H1 (cell line): ENCODE data around the gene GPR162. TPM values are rescaled to one million over a fixed set of nuclear protein-coding genes. Genes with fewer than 3 reads are reported as not detected.

Experiments
- CTCF ChIA-PET: fragments of 300-600 bp; sonication (Branson Sonifier 250); formaldehyde crosslinking; loops from one replicate; lab custom pipeline; 2021; ENCODE audit not compliant: partially characterized antibody; lab: Charles Lee
- POLR2A ChIA-PET: fragments of 300-600 bp; sonication (Branson Sonifier 250); formaldehyde crosslinking; loops from one replicate; lab custom pipeline; 2021; ENCODE audit warnings: inconsistent platforms; ENCODE audit not compliant: partially characterized antibody; lab: Charles Lee
- DNase-seq, 2 experiments: peaks; one replicate each; pipeline versions ENCODE4 v3.0.0 to v3.0.0-alpha.2; 2010 to 2022; ENCODE audit warnings: low spot score in 2 of 2, low read depth in 1 of 2, mixed read lengths in 1 of 2
- FAIRE-seq: peaks from 2 replicates; lab custom pipeline; 2011; peaks lifted over from hg19 to GRCh38; lab: Jason Lieb, UNC
- H2AFZ ChIP-seq: 2 replicates; pipeline ENCODE4 v1.8.1; 2012; ENCODE audit warnings: low read length, inconsistent platforms
- H2AK5ac ChIP-seq: 2 replicates; pipeline ENCODE4 v1.6.1; 2013; ENCODE audit warnings: low read depth, low read length
- H2BK120ac ChIP-seq: replicated peaks from 2 replicates; pipeline ENCODE3; 2013; ENCODE audit warnings: low read depth, low read length, inconsistent platforms
- H2BK12ac ChIP-seq: 2 replicates; pipeline ENCODE4 v1.6.1; 2013; ENCODE audit warnings: low read depth, low read length
- H2BK15ac ChIP-seq: 2 replicates; pipeline ENCODE4 v1.6.1; 2013; ENCODE audit warnings: low read length
- H2BK20ac ChIP-seq: 2 replicates; pipeline ENCODE4 v1.6.1; 2013; ENCODE audit warnings: low read length
- H2BK5ac ChIP-seq: 2 replicates; pipeline ENCODE4 v1.6.1; 2013; ENCODE audit warnings: low read depth, low read length
- H3K14ac ChIP-seq: 2 replicates; pipeline ENCODE4 v1.6.1; 2013; ENCODE audit warnings: inconsistent platforms; ENCODE audit not compliant: insufficient read length
- H3K18ac ChIP-seq: 2 replicates; pipeline ENCODE4 v1.6.1; 2013; ENCODE audit warnings: low read length; ENCODE audit errors: extremely low read depth
- H3K23ac ChIP-seq: 2 replicates; pipeline ENCODE4 v1.6.1; 2013; ENCODE audit warnings: inconsistent platforms; ENCODE audit not compliant: insufficient read length
- H3K23me2 ChIP-seq: 2 replicates; pipeline ENCODE4 v1.6.1; 2013; ENCODE audit warnings: low read depth, low read length
- H3K27ac ChIP-seq: 2 replicates; pipeline ENCODE4 v1.6.1; 2011; ENCODE audit warnings: low read depth, low read length, inconsistent platforms
- H3K27me3 ChIP-seq, 4 experiments: replicated peaks in 1 of 4; 1 replicate in 1 of 4; 2 replicates in 3 of 4; pipeline versions ENCODE4 v1.6.1 to v1.8.1; 2011 to 2013; ENCODE audit warnings: low read length in 3 of 4, mild to moderate bottlenecking in 3 of 4, inconsistent platforms in 2 of 4, mixed read lengths in 2 of 4, moderate library complexity in 1 of 4; ENCODE audit not compliant: control insufficient read depth in 3 of 4, insufficient read depth in 3 of 4; ENCODE audit errors: extremely low read depth in 1 of 4
- H3K36me3 ChIP-seq, 4 experiments: 2 replicates each; pipeline versions ENCODE4 v1.6.1 to v1.8.1; 2011 to 2013; ENCODE audit warnings: mild to moderate bottlenecking in 4 of 4, low read length in 3 of 4, moderate library complexity in 2 of 4, control low read depth in 1 of 4, inconsistent platforms in 1 of 4; ENCODE audit not compliant: insufficient read depth in 4 of 4, control insufficient read depth in 2 of 4
- H3K4ac ChIP-seq: replicated peaks from 2 replicates; pipeline ENCODE3; 2013; ENCODE audit warnings: low read length, low read depth, mixed read lengths, inconsistent platforms; ENCODE audit not compliant: insufficient read length
- H3K4me1 ChIP-seq, 4 experiments: replicated peaks in 1 of 4; 1 replicate in 1 of 4; 2 replicates in 3 of 4; pipeline versions ENCODE4 v1.6.1 to v1.8.1; 2011 to 2013; ENCODE audit warnings: low read length in 3 of 4, inconsistent platforms in 2 of 4, mixed read lengths in 1 of 4; ENCODE audit not compliant: insufficient read depth in 4 of 4, control insufficient read depth in 3 of 4
- H3K4me2 ChIP-seq, 2 experiments: 2 replicates each; pipeline versions ENCODE4 v1.6.1 to v1.8.1; 2011 to 2013; ENCODE audit warnings: low read depth in 2 of 2, low read length in 2 of 2, control low read depth in 1 of 2, inconsistent platforms in 1 of 2, mild to moderate bottlenecking in 1 of 2; ENCODE audit not compliant: insufficient read depth in 1 of 2
- H3K4me3 ChIP-seq, 4 experiments: fragments of 200-600, 300-600 bp in 1 of 4; sonication (generic), shearing (Covaris generic), sonication (Bioruptor Twin) in 1 of 4; 2 replicates each; pipeline versions ENCODE4 v1.5.1 to v1.8.1; 2011 to 2016; ENCODE audit warnings: low read length in 4 of 4, low read depth in 3 of 4, control low read depth in 2 of 4, inconsistent platforms in 2 of 4, mild to moderate bottlenecking in 2 of 4, mixed read lengths in 1 of 4, moderate library complexity in 1 of 4; ENCODE audit not compliant: insufficient read depth in 2 of 4; ENCODE audit errors: extremely low read depth in 1 of 4
- H3K56ac ChIP-seq: replicated peaks from 2 replicates; pipeline ENCODE3; 2013; ENCODE audit warnings: low read depth, mild to moderate bottlenecking, mixed read lengths, low read length, inconsistent platforms; ENCODE audit not compliant: insufficient read length
- H3K79me1 ChIP-seq: 2 replicates; pipeline ENCODE4 v1.6.1; 2013; ENCODE audit warnings: low read depth, low read length, control low read depth
- H3K79me2 ChIP-seq, 2 experiments: 2 replicates each; pipeline versions ENCODE4 v1.6.1 to v1.8.1; 2012 to 2013; ENCODE audit warnings: low read length in 2 of 2, mild to moderate bottlenecking in 2 of 2, inconsistent platforms in 1 of 2; ENCODE audit not compliant: insufficient read depth in 2 of 2, control insufficient read depth in 1 of 2
- H3K9ac ChIP-seq, 4 experiments: replicated peaks in 1 of 4; 1 replicate in 1 of 4; 2 replicates in 3 of 4; pipeline versions ENCODE4 v1.6.1 to v1.8.1; 2011 to 2013; ENCODE audit warnings: low read depth in 3 of 4, low read length in 3 of 4, control low read depth in 2 of 4, mild to moderate bottlenecking in 2 of 4, moderate library complexity in 2 of 4, inconsistent platforms in 1 of 4; ENCODE audit errors: extremely low read depth in 1 of 4
- H3K9me3 ChIP-seq, 2 experiments: 2 replicates each; pipeline versions ENCODE4 v1.6.1 to v1.8.1; 2012 to 2013; ENCODE audit warnings: mild to moderate bottlenecking in 2 of 2, moderate library complexity in 2 of 2, control low read depth in 1 of 2, inconsistent platforms in 1 of 2, low read depth in 1 of 2, low read length in 1 of 2, mixed read lengths in 1 of 2; ENCODE audit not compliant: insufficient read depth in 2 of 2
- H4K20me1 ChIP-seq, 2 experiments: replicated peaks in 1 of 2; 2 replicates each; pipeline versions ENCODE3 to v1.8.1; 2011 to 2013; ENCODE audit warnings: inconsistent platforms in 2 of 2, low read length in 2 of 2, mild to moderate bottlenecking in 1 of 2; ENCODE audit not compliant: insufficient read depth in 2 of 2, control insufficient read depth in 1 of 2
- H4K5ac ChIP-seq: 2 replicates; pipeline ENCODE4 v1.6.1; 2013; ENCODE audit warnings: low read length, low read depth, mixed read lengths, inconsistent platforms; ENCODE audit not compliant: insufficient read length
- H4K8ac ChIP-seq: 2 replicates; pipeline ENCODE4 v1.8.0; 2013; ENCODE audit warnings: mild to moderate bottlenecking, moderate library complexity, low read length, inconsistent platforms; ENCODE audit not compliant: insufficient read depth; ENCODE audit errors: extremely low read depth
- H4K91ac ChIP-seq: replicated peaks from 2 replicates; pipeline ENCODE3; 2013; ENCODE audit warnings: low read length, mixed read lengths, inconsistent platforms; ENCODE audit not compliant: insufficient read length
- BACH1 ChIP-seq: IDR thresholded peaks from 2 replicates; pipeline ENCODE4 v1.6.1; 2012; ENCODE audit warnings: low read length, improper control_type of control experiment
- CHD2 ChIP-seq: IDR thresholded peaks from 2 replicates; pipeline ENCODE4 v1.6.1; 2012; ENCODE audit warnings: low read length, improper control_type of control experiment
- CTBP2 ChIP-seq: IDR thresholded peaks from 2 replicates; pipeline ENCODE4 v1.7.0; 2011; ENCODE audit warnings: borderline replicate concordance, mild to moderate bottlenecking, moderate library complexity, mixed read lengths, low read length; ENCODE audit not compliant: insufficient read depth, insufficient read length
- EZH2 ChIP-seq: fragments of 200-600 bp; sonication (generic); IDR thresholded peaks from 2 replicates; pipeline ENCODE4 v1.7.1; 2012; ENCODE audit warnings: low read depth, mild to moderate bottlenecking, moderate library complexity, low read length, inconsistent platforms; ENCODE audit not compliant: severe bottlenecking
- GABPA ChIP-seq: IDR thresholded peaks from 2 replicates; pipeline ENCODE4 v1.6.1; 2011; ENCODE audit warnings: mild to moderate bottlenecking, low read length, moderate library complexity, borderline replicate concordance; ENCODE audit not compliant: insufficient read depth
- JUND ChIP-seq: IDR thresholded peaks from 2 replicates; pipeline ENCODE4 v1.6.1; 2011; ENCODE audit warnings: mild to moderate bottlenecking, improper control_type of control experiment, low read length
- NRF1 ChIP-seq: IDR thresholded peaks from 2 replicates; pipeline ENCODE4 v1.6.1; 2011; ENCODE audit warnings: mild to moderate bottlenecking, low read depth, low read length, improper control_type of control experiment
- RFX5 ChIP-seq: IDR thresholded peaks from 2 replicates; pipeline ENCODE4 v1.6.1; 2011; ENCODE audit warnings: low read depth, low read length, improper control_type of control experiment, borderline replicate concordance
- ZNF274 ChIP-seq: IDR thresholded peaks from 2 replicates; pipeline ENCODE4 v1.7.0; 2012; ENCODE audit warnings: low read length, borderline replicate concordance; ENCODE audit errors: extremely low read depth
- WGBS, 2 experiments: shearing (Covaris generic) in 1 of 2; methylation state at CpG; one replicate each; pipeline versions ENCODE4 v1.1.6 to v1.1.7; 2013 to 2015; ENCODE audit warnings: low lambda C conversion rate in 2 of 2, mixed read lengths in 2 of 2, inconsistent platforms in 1 of 2, low coverage in 1 of 2, missing lambda C conversion rate in 1 of 2; ENCODE audit not compliant: insufficient replicate concordance in 2 of 2, insufficient coverage in 1 of 2, insufficient read length in 1 of 2; ENCODE audit errors: extremely low coverage in 1 of 2, missing lambda C conversion rate in 1 of 2; 5-methylcytosine and 5-hydroxymethylcytosine counted together
- polyA plus RNA-seq, 7 experiments: library from polyadenylated mRNA; depleted of rRNA in 3 of 7; stranded (reverse) in 5 of 7; unstranded in 2 of 7; fragments of >200 nt in 5 of 7; fragments of 200-250 nt in 2 of 7; gene quantifications; 1 replicate in 5 of 7; 2 replicates in 1 of 7; 4 replicates in 1 of 7; pipeline versions ENCODE4 v1.2.1 to v1.2.3, GENCODE V29; 2011 to 2013; ENCODE audit warnings: missing spikeins in 2 of 7, mixed read lengths in 2 of 7
- total RNA-seq: library from RNA; stranded (reverse); fragmentation: NEBNext Ultra II Directional; extraction: Animal tissue kit (Norgen Biotek cat#: 25700); gene quantifications from 2 replicates; pipeline ENCODE4 v1.2.1, GENCODE V29; 2021
- TF ChIP-seq, protein P1 (sequence below), 3 experiments: IDR thresholded peaks; 1 replicate in 2 of 3; 2 replicates in 1 of 3; pipeline versions ENCODE4 v1.5.1 to v1.6.1; 2011; ENCODE audit warnings: low read length in 3 of 3, mild to moderate bottlenecking in 3 of 3, inconsistent platforms in 2 of 3, low read depth in 1 of 3, moderate library complexity in 1 of 3; ENCODE audit not compliant: insufficient read depth in 1 of 3; ENCODE audit errors: control extremely low read depth in 1 of 3

GPR162 gene
- total and polyA plus RNA-seq, 2 of the 8 experiments (the other 6 are each of a cell fraction or from before 2014, with no cell fraction given), result 7.3 to 8.8 TPM

DNA sequence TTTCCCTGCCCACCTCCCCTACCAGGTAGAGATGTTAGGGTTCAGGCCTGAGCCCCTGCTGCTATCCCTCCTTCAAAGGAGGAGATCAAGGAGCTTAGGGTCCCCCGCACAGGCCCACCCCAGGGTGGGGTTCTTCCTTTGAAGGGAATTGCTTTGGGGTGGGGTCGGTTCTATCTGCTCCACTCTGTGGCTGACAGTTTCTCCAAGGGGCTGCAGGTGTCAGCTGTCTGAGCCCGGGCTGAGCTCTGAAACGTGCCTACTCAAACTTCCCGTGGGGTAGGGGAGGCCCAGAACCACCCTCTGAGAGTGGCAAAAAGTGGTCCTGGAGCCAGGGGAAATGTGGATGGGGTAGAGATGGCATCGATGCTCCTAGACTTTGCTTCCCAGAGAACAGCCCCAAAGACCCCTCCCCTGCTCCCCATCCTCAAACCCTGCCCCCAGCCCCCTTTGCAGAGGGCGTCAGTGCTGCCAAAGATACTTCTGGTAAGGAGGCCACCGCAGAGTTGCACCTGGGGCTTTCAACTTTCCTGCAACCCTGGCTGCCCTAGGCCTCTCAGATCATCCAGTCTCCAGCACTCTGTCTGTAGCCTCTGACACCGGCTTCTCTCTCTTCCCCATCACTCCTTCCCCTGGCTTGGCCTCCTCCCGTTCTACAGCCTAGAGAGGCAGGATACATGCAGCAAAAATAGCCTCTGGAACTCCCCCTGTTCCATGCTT, 38.6 kb upstream of the GPR162 start:
- H3K79me2 ChIP-seq, result no peaks in the 10 kb centered on the region
- no peak overlapping the region for H4K8ac ChIP-seq
- no peaks in the 10 kb centered on the region for H4K20me1 ChIP-seq
- ChIA-PET CTCF (interaction anchor here (0.9 to 29.6 kb wide), 6 partner anchors 10 to 162 kb away, joined by 3 to 532 read pairs (median 68); partner anchors contain the start of genes GNB3, GPR162, LAG3 and MLF2), POLR2A (interaction anchor here (0.9 to 10.4 kb wide), 7 partner anchors 10 to 84 kb away, joined by 3 to 97 read pairs (median 3); partner anchors contain the start of genes PTMS and TPI1)
- H3K18ac ChIP-seq, result no peak overlapping the region
- H3K4me3 ChIP-seq, result no peak overlapping the region
- no peak overlapping the region for H3K4ac ChIP-seq
- H3K36me3 ChIP-seq, result no peaks in the 10 kb centered on the region
- no peak overlapping the region for H2BK12ac ChIP-seq
- H3K9me3 ChIP-seq, result no peaks in the 10 kb centered on the region
- no peak overlapping the region for H3K56ac ChIP-seq
- H2BK20ac ChIP-seq, result no peak overlapping the region
- H3K9ac ChIP-seq, result no peak overlapping the region
- H3K23ac ChIP-seq, result no peak overlapping the region
- H4K5ac ChIP-seq, result no peak overlapping the region
- H2BK15ac ChIP-seq, result no peak overlapping the region
- H3K4me1 ChIP-seq, result peaks cover 7 to 17% (median 10%) of the 10 kb centered on the region in 4 experiments
- no peak for FAIRE-seq
- no peak overlapping the region for H2BK120ac ChIP-seq
- H3K4me2 ChIP-seq, result no peak overlapping the region
- no peak overlapping the region for H3K27ac ChIP-seq
- WGBS, 2 experiments, result 84% methylated on average over 9 of the region's 10 CpGs; no CpG with 5 or more reads in 1 of the 2 experiments
- no peak overlapping the region for H3K14ac ChIP-seq
- H3K27me3 ChIP-seq, result peaks cover 0 to under 1% (median under 1%) of the 10 kb centered on the region in 4 experiments; a peak in 1 of 7 replicates
- H3K79me1 ChIP-seq, result no peaks in the 10 kb centered on the region
- no peak overlapping the region for H2AK5ac ChIP-seq
- no peak overlapping the region for H2BK5ac ChIP-seq
- peaks cover 8% of the 10 kb centered on the region for H3K23me2 ChIP-seq
- no peak overlapping the region for H4K91ac ChIP-seq
- no peak for DNase-seq
- no peak overlapping the region for H2AFZ ChIP-seq
- TF ChIP-seq, protein P1, sequence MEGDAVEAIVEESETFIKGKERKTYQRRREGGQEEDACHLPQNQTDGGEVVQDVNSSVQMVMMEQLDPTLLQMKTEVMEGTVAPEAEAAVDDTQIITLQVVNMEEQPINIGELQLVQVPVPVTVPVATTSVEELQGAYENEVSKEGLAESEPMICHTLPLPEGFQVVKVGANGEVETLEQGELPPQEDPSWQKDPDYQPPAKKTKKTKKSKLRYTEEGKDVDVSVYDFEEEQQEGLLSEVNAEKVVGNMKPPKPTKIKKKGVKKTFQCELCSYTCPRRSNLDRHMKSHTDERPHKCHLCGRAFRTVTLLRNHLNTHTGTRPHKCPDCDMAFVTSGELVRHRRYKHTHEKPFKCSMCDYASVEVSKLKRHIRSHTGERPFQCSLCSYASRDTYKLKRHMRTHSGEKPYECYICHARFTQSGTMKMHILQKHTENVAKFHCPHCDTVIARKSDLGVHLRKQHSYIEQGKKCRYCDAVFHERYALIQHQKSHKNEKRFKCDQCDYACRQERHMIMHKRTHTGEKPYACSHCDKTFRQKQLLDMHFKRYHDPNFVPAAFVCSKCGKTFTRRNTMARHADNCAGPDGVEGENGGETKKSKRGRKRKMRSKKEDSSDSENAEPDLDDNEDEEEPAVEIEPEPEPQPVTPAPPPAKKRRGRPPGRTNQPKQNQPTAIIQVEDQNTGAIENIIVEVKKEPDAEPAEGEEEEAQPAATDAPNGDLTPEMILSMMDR (IDR thresholded peaks at IDR 0.05; ENCODE audit: control extremely low read depth in 1 of 3, insufficient read depth in 1 of 3, low read depth in 1 of 3, low read length in 3 of 3), result no peak
- no peak for TF ChIP-seq BACH1
- TF ChIP-seq JUND, result no peak
- TF ChIP-seq CHD2, result no peak
- TF ChIP-seq NRF1, result no peak
- TF ChIP-seq RFX5, result no peak
- no peak for TF ChIP-seq EZH2
- no peak for TF ChIP-seq GABPA
- no peak for TF ChIP-seq CTBP2
- no peak for TF ChIP-seq ZNF274
